Keratinocyte (primary cell): ENCODE results near the gene OR51A2. TPM values are rescaled to one million over a fixed set of nuclear protein-coding genes. Genes with fewer than 3 reads are reported as not detected.

Source experiments
- DNase-seq: peaks from one replicate; pipeline ENCODE4 v3.0.0-alpha.2; 2011; ENCODE audit warnings: low read depth, missing footprints, low spot score
- FAIRE-seq: peaks from 2 replicates; lab custom pipeline; 2011; peaks lifted over from hg19 to GRCh38; lab: Jason Lieb, UNC
- H2AFZ ChIP-seq: 2 replicates; pipeline ENCODE4 v1.6.0; 2012; ENCODE audit warnings: low read length, control low read depth, inconsistent platforms; ENCODE audit not compliant: control insufficient read depth
- H3K27ac ChIP-seq: 2 replicates; pipeline ENCODE4 v1.5.1; 2011; ENCODE audit warnings: low read length; ENCODE audit not compliant: control insufficient read depth, insufficient read depth
- H3K27me3 ChIP-seq: 3 replicates; pipeline ENCODE4 v1.6.0; 2011; ENCODE audit warnings: low read length; ENCODE audit not compliant: control insufficient read depth, insufficient read depth; ENCODE audit errors: extremely low read depth
- H3K36me3 ChIP-seq, 2 experiments: 2 replicates in 1 of 2; 3 replicates in 1 of 2; pipeline ENCODE4 v1.5.1; 2011; ENCODE audit warnings: low read length in 2 of 2, mild to moderate bottlenecking in 1 of 2; ENCODE audit not compliant: control insufficient read depth in 2 of 2, insufficient read depth in 2 of 2; ENCODE audit errors: extremely low read depth in 1 of 2
- H3K4me1 ChIP-seq: 3 replicates; pipeline ENCODE4 v1.5.1; 2011; ENCODE audit warnings: low read length; ENCODE audit not compliant: control insufficient read depth, insufficient read depth; ENCODE audit errors: extremely low read depth
- H3K4me2 ChIP-seq: 3 replicates; pipeline ENCODE4 v1.6.0; 2011; ENCODE audit warnings: low read depth, low read length; ENCODE audit not compliant: control insufficient read depth, insufficient read depth; ENCODE audit errors: extremely low read depth
- H3K4me3 ChIP-seq, 3 experiments: fragments of 200-600 bp in 1 of 3; sonication (generic) in 1 of 3; 2 replicates in 2 of 3; 3 replicates in 1 of 3; pipeline ENCODE4 v1.5.1; 2011 to 2016; ENCODE audit warnings: low read length in 3 of 3, mild to moderate bottlenecking in 3 of 3, control low read depth in 2 of 3, inconsistent platforms in 1 of 3, low read depth in 1 of 3, mixed read lengths in 1 of 3, mixed run types in 1 of 3, moderate library complexity in 1 of 3; ENCODE audit not compliant: control insufficient read depth in 2 of 3, insufficient read depth in 2 of 3; ENCODE audit errors: extremely low read depth in 1 of 3
- H3K79me2 ChIP-seq: 2 replicates; pipeline ENCODE4 v1.6.0; 2012; ENCODE audit warnings: low read length; ENCODE audit not compliant: control insufficient read depth, insufficient read depth
- H3K9ac ChIP-seq: 3 replicates; pipeline ENCODE4 v1.6.0; 2011; ENCODE audit warnings: low read length; ENCODE audit not compliant: control insufficient read depth, insufficient read depth; ENCODE audit errors: extremely low read depth
- H3K9me1 ChIP-seq: 3 replicates; pipeline ENCODE4 v1.6.0; 2011; ENCODE audit warnings: low read length; ENCODE audit not compliant: control insufficient read depth, insufficient read depth; ENCODE audit errors: extremely low read depth
- H3K9me3 ChIP-seq: 2 replicates; pipeline ENCODE4 v1.5.1; 2012; ENCODE audit warnings: low read depth, low read length; ENCODE audit not compliant: control insufficient read depth
- H4K20me1 ChIP-seq: 3 replicates; pipeline ENCODE4 v1.6.0; 2011; ENCODE audit warnings: low read length; ENCODE audit not compliant: control insufficient read depth, insufficient read depth; ENCODE audit errors: extremely low read depth
- CTCF ChIP-seq, 3 experiments: IDR thresholded peaks in 1 of 3; conservative IDR thresholded peaks in 1 of 3; optimal IDR thresholded peaks in 1 of 3; 2 replicates in 2 of 3; 3 replicates in 1 of 3; pipeline versions ENCODE3 to v1.5.1; 2011; ENCODE audit warnings: low read length in 3 of 3, mild to moderate bottlenecking in 3 of 3, moderate library complexity in 2 of 3, control low read depth in 1 of 3, inconsistent platforms in 1 of 3; ENCODE audit not compliant: insufficient read depth in 2 of 3; ENCODE audit errors: extremely low read depth in 1 of 3
- EZH2 ChIP-seq: IDR thresholded peaks from one replicate; pipeline ENCODE4 v1.6.1; 2012; ENCODE audit warnings: inconsistent platforms, mild to moderate bottlenecking, low read length, moderate library complexity
- dilution Hi-C: fragments of 300-500 bp; cut with MboI; formaldehyde crosslinking; loops from one replicate; pipeline ENCODE4 v1.7.0; 2020; ENCODE audit warnings: low sequenced_read_pairs; ENCODE audit not compliant: extremely low pct_ligation_motif_present
- polyA plus RNA-seq, 5 experiments: library from polyadenylated mRNA; depleted of rRNA in 3 of 5; stranded (reverse) in 3 of 5; stranded (forward) in 1 of 5; unstranded in 1 of 5; fragments of >200 nt; gene quantifications; 1 replicate in 1 of 5; 2 replicates in 3 of 5; 3 replicates in 1 of 5; pipeline versions ENCODE4 v1.2.1 to v1.2.3, GENCODE V29; 2011 to 2012; ENCODE audit warnings: missing spikeins in 2 of 5, low read depth in 1 of 5, low replicate concordance in 1 of 5

Gene OR51A2
- polyA plus RNA-seq, 1 donor (not counting 4 experiments of a cell fraction or from before 2014, with no cell fraction given) = not detected

DNA sequence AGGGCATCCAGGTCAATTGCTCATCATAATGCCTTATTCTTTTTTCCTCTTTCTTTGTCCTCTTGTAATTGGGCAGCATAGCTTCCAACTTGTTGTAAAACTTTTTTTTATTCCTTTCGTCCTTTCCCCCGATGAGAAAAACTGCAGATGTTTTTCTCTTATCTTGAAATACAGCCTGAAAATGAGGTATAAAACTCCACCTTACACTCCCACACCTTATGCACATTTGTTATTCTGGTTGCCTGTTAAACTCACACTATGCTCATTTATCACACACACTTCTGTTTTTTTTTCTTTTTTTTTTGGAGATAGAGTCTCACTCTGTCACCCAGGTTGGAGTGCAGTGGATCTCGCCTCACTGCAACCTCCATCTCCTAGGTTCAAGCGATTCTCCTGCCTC lies 1.9 kb upstream of the OR51A2 start:
- H3K36me3 ChIP-seq = no peaks in the 10 kb centered on the region
- no peaks in the 10 kb centered on the region for H3K9me1 ChIP-seq
- H4K20me1 ChIP-seq = no peaks in the 10 kb centered on the region
- no peaks in the 10 kb centered on the region for H3K4me1 ChIP-seq
- H3K79me2 ChIP-seq = no peaks in the 10 kb centered on the region
- H3K4me3 ChIP-seq = no peak overlapping the region
- no peak overlapping the region for H3K9ac ChIP-seq
- no peak overlapping the region for H2AFZ ChIP-seq
- FAIRE-seq = no peak
- dilution Hi-C loops = no loop called here
- no peak for TF ChIP-seq EZH2
- no peak for TF ChIP-seq CTCF (optimal IDR thresholded peaks at IDR 0.05 in 1 of 3, IDR thresholded peaks at IDR 0.05 in 1 of 3, conservative IDR thresholded peaks at IDR 0.05 in 1 of 3; ENCODE audit: extremely low read depth in 1 of 3, insufficient read depth in 2 of 3, low read length in 3 of 3)
- H3K9me3 ChIP-seq = no peaks in the 10 kb centered on the region
- no peaks in the 10 kb centered on the region for H3K27me3 ChIP-seq
- no peak overlapping the region for H3K4me2 ChIP-seq
- H3K27ac ChIP-seq = no peak overlapping the region
- DNase-seq = no peak

GRCh38 chr11:4947505-4947904 lies 8.0 kb downstream of the OR51A2 start, which contains the start of gene OR51A4:
Gene OR51A4 (minus strand): TSS chr11:4947605. CDS start chr11:4947100, 505 bp downstream.
- Histone ChIP-seq H3K9ac (no peak within 1 kb of the TSS), H3K27me3 (no peaks in the 10 kb centered on the region), H3K9me3 (no peaks in the 10 kb centered on the region), H3K9me1 (no peaks in the 10 kb centered on the region), H3K27ac (no peak within 1 kb of the TSS), H4K20me1 (no peaks in the 10 kb centered on the region), H3K36me3 (no peaks in the 10 kb centered on the region), H3K4me2 (no peak within 1 kb of the TSS), H2AFZ (no peak within 1 kb of the TSS), H3K79me2 (no peaks in the 10 kb centered on the region), H3K4me3 (no peak within 1 kb of the TSS), H3K4me1 (no peaks in the 10 kb centered on the region)
- FAIRE-seq (no peak), DNase-seq (no peak)
- no peak for TF ChIP-seq EZH2
- no peak for TF ChIP-seq CTCF (optimal IDR thresholded peaks at IDR 0.05 in 1 of 3, IDR thresholded peaks at IDR 0.05 in 1 of 3, conservative IDR thresholded peaks at IDR 0.05 in 1 of 3; ENCODE audit: extremely low read depth in 1 of 3, insufficient read depth in 2 of 3, low read length in 3 of 3)
- dilution Hi-C loops = no loop called here
